ENCODE results near the gene KRT5. TPM values are rescaled to one million over a fixed set of nuclear protein-coding genes. Genes with fewer than 3 reads are reported as not detected.
"Not testable (repeated sequence)": the region's sequence is repeated elsewhere in the genome, so short reads cannot be mapped to it uniquely, and the experiment has no call there.

KRT5 gene
- total RNA-seq, 1 donor from 2014 or later, result 3.0 TPM

GRCh38 chr12:52521568-52522266 lies 1.5 kb upstream of the KRT5 start:
- DNase-seq (ENCODE audit: low spot score), result no peak

- DNase-seq (ENCODE audit: low spot score), result no peak
Observed at GRCh38 chr12:52521175-52521567, 977 bp upstream of the KRT5 start.

GRCh38 chr12:52519387-52519703 lies 849 bp downstream of the KRT5 start:
- no peak for DNase-seq (ENCODE audit: low spot score)

- no peak for DNase-seq (ENCODE audit: low spot score)
Observed at GRCh38 chr12:52518574-52519386, 1.4 kb downstream of the KRT5 start.

- no peak for DNase-seq (ENCODE audit: low spot score)
Observed at GRCh38 chr12:52517888-52518287, 2.3 kb downstream of the KRT5 start.

GRCh38 chr12:52517005-52517835 lies 3.0 kb downstream of the KRT5 start:
- no peak for DNase-seq (ENCODE audit: low spot score)

- DNase-seq (ENCODE audit: low spot score), result no peak
Observed at GRCh38 chr12:52515927-52516831, 4.0 kb downstream of the KRT5 start.

- DNase-seq (ENCODE audit: low spot score), result no peak
Observed at GRCh38 chr12:52515319-52515646, 4.9 kb downstream of the KRT5 start.

GRCh38 chr12:52514471-52515318 lies 5.5 kb downstream of the KRT5 start:
- no peak for DNase-seq (ENCODE audit: low spot score)

- no peak for DNase-seq (ENCODE audit: low spot score)
Observed at GRCh38 chr12:52513736-52514135, 6.5 kb downstream of the KRT5 start.

GRCh38 chr12:52508211-52508610 lies 12.0 kb downstream of the KRT5 start:
- no peak for DNase-seq (ENCODE audit: low spot score)

- no peak for DNase-seq (ENCODE audit: low spot score)
Observed at GRCh38 chr12:52506858-52507715, 13.1 kb downstream of the KRT5 start.

GRCh38 chr12:52502877-52503276 lies 17.3 kb downstream of the KRT5 start:
- DNase-seq (ENCODE audit: low spot score), result no peak

- DNase-seq (ENCODE audit: low spot score), result no peak
Observed at GRCh38 chr12:52501490-52501889, 18.7 kb downstream of the KRT5 start.

GRCh38 chr12:52500574-52500973 lies 19.6 kb downstream of the KRT5 start:
- not testable (repeated sequence) for DNase-seq (ENCODE audit: low spot score)

- DNase-seq (ENCODE audit: low spot score), result no peak
Observed at GRCh38 chr12:52499806-52500560, 20.2 kb downstream of the KRT5 start.

GRCh38 chr12:52498946-52499345 lies 21.2 kb downstream of the KRT5 start:
- no peak for DNase-seq (ENCODE audit: low spot score)

GRCh38 chr12:52497975-52498374 lies 22.2 kb downstream of the KRT5 start:
- no peak for DNase-seq (ENCODE audit: low spot score)
